Loucy (cell line): ENCODE data around the gene PAK5.
A peak's percentile ranks its signal among the peaks of the same experiment; 100 is the strongest.

ENCODE experiments used
- H2AFZ ChIP-seq: fragments of 200-600 bp; sonication (generic); 2 replicates; pipeline ENCODE4 v1.6.0; 2016; ENCODE audit warnings: antibody characterized with exemption, mild to moderate bottlenecking, low read length, moderate library complexity
- H3F3A ChIP-seq: fragments of 200-600 bp; 2 replicates; pipeline ENCODE4 v1.6.0; 2016; ENCODE audit warnings: antibody characterized with exemption, low read depth, mild to moderate bottlenecking
- H3K27me3 ChIP-seq: fragments of 200-600 bp; sonication (generic); 2 replicates; pipeline ENCODE4 v1.6.1; 2014; ENCODE audit warnings: low read length, mild to moderate bottlenecking; ENCODE audit not compliant: insufficient read depth, poor library complexity, severe bottlenecking
- H3K36me3 ChIP-seq: fragments of 200-600 bp; sonication (generic); 2 replicates; pipeline ENCODE4 v1.6.1; 2016; ENCODE audit warnings: low read length; ENCODE audit not compliant: insufficient read depth
- H3K4me1 ChIP-seq: fragments of 200-600 bp; sonication (generic); 2 replicates; pipeline ENCODE4 v1.5.1; 2014; ENCODE audit warnings: low read length, mild to moderate bottlenecking; ENCODE audit not compliant: insufficient read depth, poor library complexity, severe bottlenecking
- H3K4me2 ChIP-seq: fragments of 200-600 bp; sonication (generic); 2 replicates; pipeline ENCODE4 v1.6.0; 2014; ENCODE audit warnings: antibody characterized with exemption, low read length, low read depth, mild to moderate bottlenecking; ENCODE audit not compliant: poor library complexity, severe bottlenecking
- H3K4me3 ChIP-seq: fragments of 200-600 bp; sonication (generic); 2 replicates; pipeline ENCODE4 v1.5.1; 2014; ENCODE audit warnings: low read length, mild to moderate bottlenecking, mixed read lengths; ENCODE audit not compliant: poor library complexity, severe bottlenecking
- H3K79me2 ChIP-seq: fragments of 200-600 bp; sonication (generic); 2 replicates; pipeline ENCODE4 v1.6.1; 2014; ENCODE audit warnings: low read length; ENCODE audit not compliant: insufficient read depth
- H3K9ac ChIP-seq: fragments of 200-600 bp; sonication (generic); 2 replicates; pipeline ENCODE4 v1.6.0; 2014; ENCODE audit warnings: mild to moderate bottlenecking, low read depth, low read length, moderate library complexity; ENCODE audit not compliant: poor library complexity, severe bottlenecking
- H3K9me2 ChIP-seq: fragments of 200-600 bp; sonication (generic); replicated peaks from 2 replicates; pipeline ENCODE4 v1.6.1; 2016; ENCODE audit warnings: low read depth, low read length, mixed read lengths
- H3K9me3 ChIP-seq: fragments of 200-600 bp; sonication (generic); 2 replicates; pipeline ENCODE4 v1.6.1; 2014; ENCODE audit warnings: mild to moderate bottlenecking, antibody characterized with exemption, low read length, low read depth; ENCODE audit not compliant: insufficient read depth
- H4K20me1 ChIP-seq: fragments of 200-600 bp; sonication (generic); 2 replicates; pipeline ENCODE4 v1.6.0; 2014; ENCODE audit warnings: antibody characterized with exemption, low read length, mild to moderate bottlenecking; ENCODE audit not compliant: insufficient read depth, poor library complexity, severe bottlenecking
- CTCF ChIP-seq: fragments of 200-600 bp; sonication (generic); conservative IDR thresholded peaks from 2 replicates; pipeline ENCODE4 v1.5.1; 2014; ENCODE audit warnings: mild to moderate bottlenecking, antibody characterized with exemption, low read length
- EZH2phosphoT487 ChIP-seq: fragments of 200-600 bp; IDR thresholded peaks from 2 replicates; pipeline ENCODE4 v1.6.1; 2018; ENCODE audit warnings: antibody characterized with exemption, mild to moderate bottlenecking, moderate library complexity, borderline replicate concordance

The PAK5 gene

GRCh38 chr20:9582137-9582536 lies 256.7 kb downstream of the PAK5 start:
- Histone ChIP-seq H3K4me1 (peaks cover 68% of the 10 kb centered on the region), H2AFZ (no peak overlapping the region), H3K9ac (peak overlapping the region; percentile 14), H3K9me3 (no peaks in the 10 kb centered on the region), H3K4me2 (peak overlapping the region; percentile 38), H3K9me2 (no peaks in the 10 kb centered on the region), H3K27me3 (no peaks in the 10 kb centered on the region), H3K4me3 (no peak overlapping the region), H3K79me2 (no peaks in the 10 kb centered on the region), H3F3A (peaks cover 6% of the 10 kb centered on the region), H4K20me1 (no peaks in the 10 kb centered on the region), H3K36me3 (no peaks in the 10 kb centered on the region)
- no peak for TF ChIP-seq CTCF
- no peak for TF ChIP-seq EZH2phosphoT487

GRCh38 chr20:9581509-9581908 lies 257.4 kb downstream of the PAK5 start:
- peaks cover 74% of the 10 kb centered on the region for H3K4me1 ChIP-seq
- no peaks in the 10 kb centered on the region for H3K36me3 ChIP-seq
- no peak overlapping the region for H3K4me3 ChIP-seq
- peak overlapping the region; percentile 38 for H3K4me2 ChIP-seq
- H4K20me1 ChIP-seq = no peaks in the 10 kb centered on the region
- TF ChIP-seq EZH2phosphoT487 (no peak), CTCF (no peak)
- peaks cover 6% of the 10 kb centered on the region for H3F3A ChIP-seq
- no peak overlapping the region for H2AFZ ChIP-seq
- H3K9ac ChIP-seq = peak overlapping the region; percentile 14
- H3K9me3 ChIP-seq = no peaks in the 10 kb centered on the region
- H3K27me3 ChIP-seq = no peaks in the 10 kb centered on the region
- no peaks in the 10 kb centered on the region for H3K9me2 ChIP-seq
- no peaks in the 10 kb centered on the region for H3K79me2 ChIP-seq

- no peaks in the 10 kb centered on the region for H3K9me2 ChIP-seq
- peaks cover 82% of the 10 kb centered on the region for H3K4me1 ChIP-seq
- H3K27me3 ChIP-seq = no peaks in the 10 kb centered on the region
- peak overlapping the region; percentile 63 for H3K4me2 ChIP-seq
- H3K9me3 ChIP-seq = no peaks in the 10 kb centered on the region
- no peaks in the 10 kb centered on the region for H4K20me1 ChIP-seq
- TF ChIP-seq CTCF (no peak), EZH2phosphoT487 (no peak)
- peaks cover 6% of the 10 kb centered on the region for H3F3A ChIP-seq
- H3K4me3 ChIP-seq = peak overlapping the region; percentile 60
- peak overlapping the region; percentile 60 for H3K9ac ChIP-seq
- peak overlapping the region; percentile 24; the same call in 1 of the 2 replicates for H2AFZ ChIP-seq
- no peaks in the 10 kb centered on the region for H3K79me2 ChIP-seq
- no peaks in the 10 kb centered on the region for H3K36me3 ChIP-seq
Measured at GRCh38 chr20:9578594-9578993, 260.3 kb downstream of the PAK5 start.
